HG02852 (cell line): ENCODE results near the gene NEUROG3.

Experiments used
- ATAC-seq: cut with Tn5 transposase; IDR thresholded peaks from one replicate; pipeline ENCODE4 v1.9.1; 2021; ENCODE audit warnings: mild to moderate bottlenecking, moderate library complexity; ENCODE audit not compliant: unreplicated experiment

The NEUROG3 gene, protein sequence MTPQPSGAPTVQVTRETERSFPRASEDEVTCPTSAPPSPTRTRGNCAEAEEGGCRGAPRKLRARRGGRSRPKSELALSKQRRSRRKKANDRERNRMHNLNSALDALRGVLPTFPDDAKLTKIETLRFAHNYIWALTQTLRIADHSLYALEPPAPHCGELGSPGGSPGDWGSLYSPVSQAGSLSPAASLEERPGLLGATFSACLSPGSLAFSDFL

GRCh38 chr10:69573056-69573806 lies at the start of gene NEUROG3:
TSS of gene NEUROG3 (minus strand) at chr10:69573422. CDS start at chr10:69573043, 379 bp downstream.
- no peak for ATAC-seq

GRCh38 chr10:69620625-69621024 lies 47.4 kb upstream of the NEUROG3 start:
- ATAC-seq, result no peak

DNA sequence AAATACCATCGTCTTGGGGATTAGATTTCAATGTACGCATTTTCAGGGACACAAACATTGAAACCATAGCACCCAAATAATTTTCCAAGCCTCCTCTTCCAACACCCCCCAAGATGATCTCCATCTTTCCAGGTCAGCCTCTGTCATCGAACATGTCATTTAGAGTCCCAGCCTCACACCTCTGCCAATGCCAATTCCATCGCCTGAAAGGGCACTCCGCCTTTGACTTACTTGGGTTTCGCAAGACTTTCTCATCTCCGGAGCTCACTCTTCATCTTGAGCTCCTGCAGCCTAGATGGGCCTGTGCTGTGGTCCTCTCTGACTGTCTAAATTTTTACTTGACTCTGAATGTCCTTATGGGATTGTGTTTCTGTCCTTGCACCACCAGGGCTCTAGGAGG lies 46.4 kb upstream of the NEUROG3 start:
- ATAC-seq, result no peak

DNA sequence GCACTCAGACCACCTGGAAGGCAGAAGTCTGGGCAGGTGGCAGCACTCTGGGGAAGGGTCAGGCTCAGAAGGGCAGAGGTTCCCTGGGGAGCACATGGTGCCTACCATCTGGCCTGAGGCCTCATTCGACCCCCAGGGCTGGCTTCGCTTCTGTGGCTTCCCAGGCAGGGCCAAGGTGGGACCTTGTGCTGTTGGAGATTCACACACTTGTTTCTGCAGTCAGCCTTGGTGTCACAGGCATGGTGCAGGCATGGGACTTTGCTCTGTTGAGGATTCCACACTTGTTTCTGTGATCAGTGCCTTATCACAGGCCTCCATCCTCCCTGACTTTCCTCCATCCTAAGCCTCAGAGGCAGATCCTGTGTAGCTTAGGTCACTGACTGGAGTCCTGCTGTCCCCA lies 45.5 kb upstream of the NEUROG3 start:
- ATAC-seq, result no peak

GRCh38 chr10:69616358-69616757 lies 43.1 kb upstream of the NEUROG3 start:
- ATAC-seq, result no peak

DNA sequence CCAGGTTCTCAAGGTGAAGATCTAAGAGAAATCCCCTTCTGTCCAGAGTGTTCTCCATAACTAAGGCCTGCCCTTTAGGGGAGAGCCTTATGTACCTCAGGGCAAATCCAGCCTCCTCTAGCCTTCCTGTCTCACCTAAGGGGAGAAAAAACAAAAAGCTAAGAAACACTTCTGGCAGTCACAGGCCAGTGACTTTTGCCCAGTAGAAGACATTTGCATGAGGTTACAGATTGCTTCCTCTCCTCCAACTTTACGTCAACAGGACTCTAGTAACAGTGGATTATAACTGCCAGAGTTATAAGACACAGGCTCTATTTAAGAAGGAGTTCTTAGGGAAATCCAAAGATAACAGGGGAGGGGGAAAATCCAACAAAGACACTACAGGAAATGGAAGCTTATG lies 40.9 kb upstream of the NEUROG3 start:
- no peak for ATAC-seq

DNA sequence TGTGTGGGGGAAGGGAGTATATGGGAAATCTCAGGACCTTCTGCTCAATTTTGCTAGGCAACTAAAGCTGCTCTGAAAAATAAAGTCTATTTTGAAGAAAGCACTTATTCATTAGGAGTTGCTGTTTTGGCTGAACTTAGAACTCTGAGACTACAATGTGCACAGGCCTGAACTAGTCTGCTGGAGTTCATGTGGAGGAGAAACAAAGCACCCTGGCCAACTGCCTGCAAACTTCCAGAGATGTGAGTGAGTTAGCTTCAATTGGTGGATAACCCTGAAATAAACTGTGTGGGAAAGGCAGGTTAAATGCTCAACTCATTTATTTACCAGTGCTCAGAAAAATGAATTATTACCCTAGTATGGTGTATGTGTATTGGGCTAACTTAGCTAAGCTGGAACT lies 39.5 kb upstream of the NEUROG3 start:
- no peak for ATAC-seq

- no peak for ATAC-seq
Measured at GRCh38 chr10:69609077-69609476, 35.9 kb upstream of the NEUROG3 start.

DNA sequence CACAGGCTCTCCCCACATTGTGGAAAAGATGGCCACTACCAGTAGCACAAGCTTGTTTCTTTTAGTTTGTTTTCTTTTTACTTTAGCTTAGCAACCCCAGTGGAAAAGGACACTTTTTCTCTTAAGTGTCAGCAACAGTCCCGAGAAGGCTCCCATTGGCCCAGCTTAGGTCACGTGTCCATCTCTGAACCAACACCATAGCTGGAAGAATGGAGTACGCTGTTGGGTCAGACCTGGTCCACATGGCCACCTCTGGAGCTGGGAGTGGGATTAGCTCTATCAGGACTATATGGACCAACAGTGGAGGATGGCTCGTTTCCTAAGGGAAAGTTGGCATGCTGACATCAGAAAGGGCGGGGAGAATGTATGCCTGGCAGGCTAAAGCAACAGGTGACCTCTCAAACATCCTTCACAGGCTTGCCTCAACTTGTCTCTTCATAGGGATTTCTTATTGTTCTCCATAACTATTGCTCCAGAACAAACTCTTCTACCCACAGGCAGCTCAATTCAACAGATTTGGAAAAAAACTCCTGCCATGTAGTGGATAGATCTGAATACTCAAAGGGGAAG lies 27.6 kb upstream of the NEUROG3 start:
- no peak for ATAC-seq

- ATAC-seq, result no peak
Measured at GRCh38 chr10:69588358-69588757, 15.1 kb upstream of the NEUROG3 start.

DNA sequence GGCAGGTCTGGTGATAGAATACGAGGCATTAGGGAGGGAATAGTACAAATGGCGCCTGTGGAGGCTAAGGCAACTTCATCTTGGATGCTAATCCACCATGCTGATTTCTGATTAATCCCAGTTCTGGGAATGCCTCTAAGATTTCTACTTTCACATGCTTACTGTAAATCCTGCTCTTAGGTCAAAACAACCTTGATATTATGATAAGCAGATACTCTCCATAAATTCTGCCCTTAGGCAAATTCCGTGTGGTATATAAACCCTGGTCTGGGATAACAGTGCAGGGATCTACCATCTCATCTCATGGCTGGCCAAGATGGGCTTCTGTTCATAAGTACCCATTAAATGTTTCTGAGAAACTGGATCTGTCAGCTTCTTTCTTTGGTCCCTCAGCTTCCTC lies 11.4 kb upstream of the NEUROG3 start:
- ATAC-seq, result no peak

DNA sequence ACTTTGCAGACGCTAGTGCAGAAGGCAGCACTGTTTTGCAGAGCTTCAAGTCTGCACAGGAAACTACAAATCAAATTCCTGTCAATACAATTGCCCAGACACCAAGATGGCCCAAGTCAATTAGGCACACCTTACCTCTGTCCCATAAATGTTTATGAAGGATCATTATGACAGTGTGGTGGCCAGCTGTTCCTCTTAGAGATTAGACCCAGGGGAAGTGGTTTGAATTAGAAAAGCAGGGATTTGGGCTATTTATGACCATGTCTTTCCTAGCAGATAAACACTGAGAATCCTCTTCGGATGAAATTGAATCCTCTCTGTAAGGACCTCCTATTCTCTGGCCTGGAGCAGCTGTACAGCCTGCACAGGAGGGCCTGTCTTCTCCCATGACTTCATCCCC lies 9.9 kb upstream of the NEUROG3 start:
- ATAC-seq, result no peak

DNA sequence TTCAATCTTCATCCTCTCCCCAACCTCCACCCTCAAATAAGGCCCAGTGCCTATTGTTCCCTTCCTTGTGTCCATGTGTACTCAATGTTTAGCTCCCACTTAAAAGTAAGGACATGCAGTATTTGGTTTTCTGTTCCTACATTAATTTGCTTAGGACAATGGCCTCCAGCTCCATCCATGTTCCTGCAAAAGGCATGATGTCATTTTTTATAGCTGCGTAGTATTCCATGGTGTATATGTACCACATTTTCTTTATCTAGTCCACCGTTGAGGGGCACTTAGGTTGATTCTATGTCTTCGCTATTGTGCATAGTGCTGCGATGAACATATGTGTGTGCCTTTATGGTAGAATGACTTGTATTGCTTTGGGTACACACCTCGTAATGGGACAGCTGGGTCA lies 7.2 kb upstream of the NEUROG3 start:
- no peak for ATAC-seq

- no peak for ATAC-seq
Measured at GRCh38 chr10:69579464-69580060, 6.3 kb upstream of the NEUROG3 start.

DNA sequence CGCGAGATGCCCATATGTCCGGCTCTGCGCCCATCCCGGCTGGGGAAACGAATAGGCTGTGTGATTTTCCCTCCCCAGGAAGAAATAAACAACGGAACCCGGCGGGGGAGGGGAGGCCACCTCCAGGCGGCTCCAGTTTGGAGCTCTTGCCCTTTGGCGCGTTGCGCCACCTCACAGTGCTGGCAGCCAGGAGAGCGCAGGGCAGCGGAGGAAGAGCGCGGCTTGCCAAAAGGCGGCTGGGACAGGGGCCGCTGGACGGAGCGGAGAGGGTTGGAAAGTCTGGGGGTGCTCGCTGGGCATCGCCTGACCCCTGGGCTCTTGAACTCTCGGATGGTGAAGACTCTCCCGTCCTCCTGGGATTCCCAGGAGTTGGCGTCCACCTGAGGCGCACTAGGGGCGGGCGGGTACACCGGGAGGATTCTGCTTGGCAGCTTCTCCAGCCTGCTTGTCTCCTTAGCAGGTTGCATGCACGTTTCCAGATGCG lies 5.3 kb upstream of the NEUROG3 start:
- no peak for ATAC-seq

DNA sequence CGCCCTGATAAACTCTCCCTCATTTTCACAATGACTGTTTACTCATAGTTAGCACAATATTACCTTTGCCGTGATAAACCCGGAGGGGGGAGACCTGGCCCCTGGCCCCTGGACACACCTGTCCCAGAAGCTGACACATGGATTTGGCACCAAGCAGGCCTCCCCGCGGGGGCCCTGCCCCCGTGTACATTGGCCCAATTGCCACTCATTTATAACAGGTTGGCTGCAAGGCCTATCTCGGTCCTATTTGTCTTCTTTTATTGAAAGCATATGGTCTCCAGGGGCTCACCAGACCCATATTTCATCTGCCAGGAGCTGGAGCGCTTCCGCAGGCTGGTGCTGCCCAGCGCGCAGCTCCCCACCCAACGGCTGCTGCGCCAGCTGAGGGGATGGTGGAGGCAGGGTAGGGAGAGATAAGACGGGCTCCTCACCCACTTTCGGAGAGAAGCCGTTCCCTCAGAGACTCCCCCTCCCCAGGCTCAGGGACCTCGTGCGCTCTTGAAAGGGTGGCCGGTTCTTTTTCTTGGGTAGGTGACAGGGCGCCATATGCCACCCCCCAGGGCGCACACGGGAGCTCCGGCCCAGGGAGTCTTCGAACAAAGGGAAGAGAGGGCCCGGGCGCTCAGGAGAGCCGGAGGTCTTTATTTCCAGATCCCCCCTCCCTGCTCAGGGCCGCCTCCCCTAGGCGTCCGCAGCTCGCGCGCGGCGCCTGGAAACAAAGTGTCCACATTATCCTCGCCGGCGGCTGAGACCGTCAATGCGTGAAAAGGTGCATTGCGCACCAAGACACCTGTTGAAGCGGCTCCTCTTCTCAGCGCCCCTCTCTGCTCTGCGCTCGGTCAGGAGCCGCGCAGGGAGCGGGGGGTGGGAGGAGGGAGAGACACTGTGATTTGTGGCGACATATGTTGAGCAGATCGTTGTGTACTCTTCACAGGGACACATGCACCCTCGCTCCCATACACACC lies 4.3 kb upstream of the NEUROG3 start:
- no peak for ATAC-seq

GRCh38 chr10:69576334-69577011 lies 3.3 kb upstream of the NEUROG3 start:
- no peak for ATAC-seq

DNA sequence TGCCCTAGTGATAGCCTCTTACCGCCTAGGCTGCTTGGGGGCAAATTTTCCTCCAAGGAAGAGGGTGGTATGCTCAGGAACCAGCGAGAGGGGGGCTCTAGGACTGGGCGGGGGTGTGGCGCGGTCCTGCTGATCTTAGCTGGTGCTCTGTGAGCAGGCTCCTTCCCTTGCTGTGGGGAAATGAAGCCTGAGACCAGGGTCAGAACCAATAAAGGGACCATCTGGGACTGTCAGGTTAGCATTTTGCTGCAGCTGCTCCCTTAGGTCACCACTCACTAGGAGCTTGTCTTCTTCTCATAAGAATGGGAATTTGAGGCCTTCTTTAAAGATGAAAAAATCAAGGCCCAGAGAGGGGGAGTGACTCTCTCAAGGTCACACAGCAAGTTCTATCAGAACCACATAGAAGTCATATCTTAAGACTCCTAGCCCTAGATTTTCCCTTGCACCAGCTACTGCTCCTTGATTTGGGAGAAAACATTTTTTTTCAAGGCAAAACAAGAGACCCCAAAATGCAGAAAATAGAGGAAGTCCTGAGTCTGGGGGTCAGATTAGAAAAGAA lies 2.0 kb upstream of the NEUROG3 start:
- no peak for ATAC-seq

- no peak for ATAC-seq
Measured at GRCh38 chr10:69574571-69574978, 1.4 kb upstream of the NEUROG3 start.
